Endothelial cell of umbilical vein (primary cell): ENCODE results near the gene MRPL24. TPM values are rescaled to one million over a fixed set of nuclear protein-coding genes. Genes with fewer than 3 reads are reported as not detected.

Experiments
- BruUV-seq: library from RNA; stranded (reverse); fragments of 400-500 nt; replicated peaks from 2 replicates; lab custom pipeline; 2021; lab: Mats Ljungman, UMichigan
- CTCF ChIA-PET: fragments of 300-600, 350-600 bp; sonication (Branson Sonifier 250); formaldehyde crosslinking; loops from one replicate; lab custom pipeline; 2021; ENCODE audit warnings: antibody characterized with exemption, inconsistent platforms; lab: Charles Lee
- POLR2A ChIA-PET: fragments of 300-600, 350-600 bp; sonication (Branson Sonifier 250); formaldehyde crosslinking; loops from one replicate; lab custom pipeline; 2021; ENCODE audit warnings: antibody characterized with exemption, inconsistent platforms; lab: Charles Lee
- DNase-seq: peaks from one replicate; pipeline ENCODE4 v3.0.0-alpha.2; 2011; ENCODE audit warnings: low read depth, low spot score
- FAIRE-seq: peaks from 2 replicates; lab custom pipeline; 2011; peaks lifted over from hg19 to GRCh38; lab: Jason Lieb, UNC
- H2AFZ ChIP-seq: 2 replicates; pipeline ENCODE4 v1.6.0; 2012; ENCODE audit warnings: low read depth, low read length, control low read depth, inconsistent platforms
- H3K27ac ChIP-seq: 2 replicates; pipeline ENCODE4 v1.5.1; 2011; ENCODE audit warnings: low read depth, mild to moderate bottlenecking, control low read depth, low read length, moderate library complexity; ENCODE audit not compliant: insufficient read depth
- H3K27me3 ChIP-seq, 2 experiments: 2 replicates each; pipeline versions ENCODE4 v1.6.0 to v1.6.1; 2011; ENCODE audit warnings: low read length in 2 of 2, mixed read lengths in 1 of 2; ENCODE audit not compliant: control insufficient read depth in 2 of 2, insufficient read depth in 2 of 2
- H3K36me3 ChIP-seq, 2 experiments: 2 replicates in 1 of 2; 3 replicates in 1 of 2; pipeline ENCODE4 v1.5.1; 2011; ENCODE audit warnings: low read length in 2 of 2, mild to moderate bottlenecking in 1 of 2, moderate library complexity in 1 of 2; ENCODE audit not compliant: control insufficient read depth in 2 of 2, insufficient read depth in 2 of 2; ENCODE audit errors: extremely low read depth in 1 of 2
- H3K4me1 ChIP-seq: 3 replicates; pipeline ENCODE4 v1.5.1; 2011; ENCODE audit warnings: mild to moderate bottlenecking, low read length; ENCODE audit not compliant: control insufficient read depth, insufficient read depth; ENCODE audit errors: extremely low read depth
- H3K4me2 ChIP-seq: 2 replicates; pipeline ENCODE4 v1.6.1; 2011; ENCODE audit warnings: low read length, control low read depth, mixed read lengths; ENCODE audit not compliant: insufficient read depth
- H3K4me3 ChIP-seq, 3 experiments: fragments of 200-600 bp in 1 of 3; sonication (generic), shearing (Covaris generic) in 1 of 3; replicated peaks in 1 of 3; 2 replicates each; pipeline ENCODE4 v1.5.1; 2011 to 2016; ENCODE audit warnings: control low read depth in 3 of 3, low read length in 3 of 3, mild to moderate bottlenecking in 2 of 3, inconsistent platforms in 1 of 3, low read depth in 1 of 3, moderate library complexity in 1 of 3; ENCODE audit not compliant: insufficient read depth in 1 of 3
- H3K79me2 ChIP-seq: 2 replicates; pipeline ENCODE4 v1.6.0; 2012; ENCODE audit warnings: low read length, inconsistent platforms; ENCODE audit not compliant: control insufficient read depth, insufficient read depth
- H3K9ac ChIP-seq: replicated peaks from 2 replicates; pipeline ENCODE3; 2011; ENCODE audit warnings: low read length, control low read depth; ENCODE audit not compliant: insufficient read depth; ENCODE audit errors: extremely low read depth
- H3K9me1 ChIP-seq: replicated peaks from 3 replicates; pipeline ENCODE4 v1.6.0; 2011; ENCODE audit warnings: mild to moderate bottlenecking, low read length; ENCODE audit not compliant: control insufficient read depth, insufficient read depth; ENCODE audit errors: extremely low read depth
- H3K9me3 ChIP-seq: replicated peaks from 2 replicates; pipeline ENCODE4 v1.5.1; 2012; ENCODE audit warnings: low read length, inconsistent platforms; ENCODE audit not compliant: control insufficient read depth, insufficient read depth
- H4K20me1 ChIP-seq: replicated peaks from 2 replicates; pipeline ENCODE3; 2011; ENCODE audit warnings: mild to moderate bottlenecking, low read length; ENCODE audit not compliant: control insufficient read depth, insufficient read depth; ENCODE audit errors: extremely low read depth
- EZH2 ChIP-seq: IDR thresholded peaks from 2 replicates; pipeline ENCODE4 v1.6.1; 2012; ENCODE audit warnings: borderline replicate concordance, low read depth, mild to moderate bottlenecking, moderate library complexity, low read length, inconsistent platforms; ENCODE audit not compliant: severe bottlenecking
- FOS ChIP-seq: IDR thresholded peaks from 2 replicates; pipeline ENCODE4 v1.6.1; 2011; ENCODE audit warnings: mild to moderate bottlenecking, low read length, moderate library complexity, borderline replicate concordance; ENCODE audit not compliant: insufficient read depth
- GATA2 ChIP-seq: IDR thresholded peaks from 2 replicates; pipeline ENCODE4 v1.7.0; 2011; ENCODE audit warnings: low read depth, mild to moderate bottlenecking, moderate library complexity, mixed read lengths, low read length; ENCODE audit not compliant: insufficient read length, insufficient read depth
- JUN ChIP-seq: IDR thresholded peaks from 2 replicates; pipeline ENCODE4 v1.6.1; 2011; ENCODE audit warnings: borderline replicate concordance, low read depth; ENCODE audit not compliant: insufficient read length, insufficient read depth
- MYC ChIP-seq: IDR thresholded peaks from one replicate; pipeline ENCODE4 v1.6.1; 2011; ENCODE audit warnings: mild to moderate bottlenecking, low read depth, low read length
- POLR2A ChIP-seq: IDR thresholded peaks from 2 replicates; pipeline ENCODE4 v1.6.1; 2012; ENCODE audit warnings: low read depth, mild to moderate bottlenecking, control low read depth, low read length
- POLR2AphosphoS5 ChIP-seq: IDR thresholded peaks from 2 replicates; pipeline ENCODE4 v1.6.1; 2012; ENCODE audit warnings: low read depth, mild to moderate bottlenecking, control low read depth, low read length, moderate library complexity; ENCODE audit not compliant: insufficient read depth
- dilution Hi-C: fragments of 300-500 bp; cut with MboI; formaldehyde crosslinking; loops from one replicate; pipeline ENCODE4 v1.15.0; 2019; ENCODE audit warnings: low sequenced_read_pairs; ENCODE audit not compliant: extremely low pct_ligation_motif_present
- intact Hi-C: fragments of 100-400 bp; cut with micrococcal nuclease; formaldehyde crosslinking; loops from one replicate; pipeline ENCODE4 v1.10.0; 2022
- polyA plus RNA-seq, 4 experiments: library from polyadenylated mRNA; depleted of rRNA in 3 of 4; stranded (reverse) in 3 of 4; unstranded in 1 of 4; fragments of >200 nt; gene quantifications; 2 replicates each; pipeline versions ENCODE4 v1.2.1 to v1.2.3, GENCODE V29; 2011 to 2012; ENCODE audit warnings: missing spikeins in 1 of 4
- total RNA-seq: library from RNA; stranded (reverse); gene quantifications from 2 replicates; pipeline ENCODE4 v1.2.3, GENCODE V29; 2021
- TF ChIP-seq, protein P1 (sequence below), 2 donors: IDR thresholded peaks; 1 replicate in 1 of 2; 2 replicates in 1 of 2; pipeline ENCODE4 v1.5.1; 2011; ENCODE audit warnings: low read length in 2 of 2, mild to moderate bottlenecking in 2 of 2, moderate library complexity in 2 of 2, control low read depth in 1 of 2, inconsistent platforms in 1 of 2, low read depth in 1 of 2; ENCODE audit not compliant: insufficient read depth in 1 of 2; ENCODE audit errors: extremely low read depth in 1 of 2
- TF ChIP-seq, protein P2 (sequence below): IDR thresholded peaks from 2 replicates; pipeline ENCODE4 v1.6.1; 2011; ENCODE audit not compliant: insufficient read depth, insufficient read length

Gene MRPL24
- total and polyA plus RNA-seq, 2 donors (not counting 3 experiments of a cell fraction or from before 2014, with no cell fraction given) = 47.9 to 77.7 TPM

- dilution Hi-C loops = no loop called here
- DNase-seq (no peak), FAIRE-seq (no peak)
- H3K27ac ChIP-seq = no peak overlapping the region
- H3K27me3 ChIP-seq = peaks cover 0 to 3% of the 10 kb centered on the region in 2 experiments
- peaks cover 19% of the 10 kb centered on the region for H3K4me1 ChIP-seq
- intact Hi-C loops = no loop called here
- no peak overlapping the region for H3K4me3 ChIP-seq
- ChIA-PET CTCF (interaction anchor here (1.1 to 15.5 kb wide), 3 partner anchors 18 to 31 kb away, joined by 3 to 453 read pairs (median 12); partner anchors contain the start of gene NES), POLR2A (no interaction called here)
- TF ChIP-seq FOS (no peak), EZH2 (no peak), MYC (no peak), GATA2 (no peak), POLR2A (no peak), POLR2AphosphoS5 (no peak), JUN (no peak)
- TF ChIP-seq, protein P1, sequence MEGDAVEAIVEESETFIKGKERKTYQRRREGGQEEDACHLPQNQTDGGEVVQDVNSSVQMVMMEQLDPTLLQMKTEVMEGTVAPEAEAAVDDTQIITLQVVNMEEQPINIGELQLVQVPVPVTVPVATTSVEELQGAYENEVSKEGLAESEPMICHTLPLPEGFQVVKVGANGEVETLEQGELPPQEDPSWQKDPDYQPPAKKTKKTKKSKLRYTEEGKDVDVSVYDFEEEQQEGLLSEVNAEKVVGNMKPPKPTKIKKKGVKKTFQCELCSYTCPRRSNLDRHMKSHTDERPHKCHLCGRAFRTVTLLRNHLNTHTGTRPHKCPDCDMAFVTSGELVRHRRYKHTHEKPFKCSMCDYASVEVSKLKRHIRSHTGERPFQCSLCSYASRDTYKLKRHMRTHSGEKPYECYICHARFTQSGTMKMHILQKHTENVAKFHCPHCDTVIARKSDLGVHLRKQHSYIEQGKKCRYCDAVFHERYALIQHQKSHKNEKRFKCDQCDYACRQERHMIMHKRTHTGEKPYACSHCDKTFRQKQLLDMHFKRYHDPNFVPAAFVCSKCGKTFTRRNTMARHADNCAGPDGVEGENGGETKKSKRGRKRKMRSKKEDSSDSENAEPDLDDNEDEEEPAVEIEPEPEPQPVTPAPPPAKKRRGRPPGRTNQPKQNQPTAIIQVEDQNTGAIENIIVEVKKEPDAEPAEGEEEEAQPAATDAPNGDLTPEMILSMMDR (IDR thresholded peaks at IDR 0.05; ENCODE audit: extremely low read depth in 1 of 2, insufficient read depth in 1 of 2, low read depth in 1 of 2, low read length in 2 of 2) = no peak
- TF ChIP-seq, protein P2, sequence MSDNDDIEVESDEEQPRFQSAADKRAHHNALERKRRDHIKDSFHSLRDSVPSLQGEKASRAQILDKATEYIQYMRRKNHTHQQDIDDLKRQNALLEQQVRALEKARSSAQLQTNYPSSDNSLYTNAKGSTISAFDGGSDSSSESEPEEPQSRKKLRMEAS = no peak
- no peak overlapping the region for H2AFZ ChIP-seq
- H4K20me1 ChIP-seq = no peaks in the 10 kb centered on the region
- H3K4me2 ChIP-seq = no peak overlapping the region
- no peaks in the 10 kb centered on the region for H3K9me1 ChIP-seq
- no peaks in the 10 kb centered on the region for H3K36me3 ChIP-seq
- H3K9me3 ChIP-seq = no peaks in the 10 kb centered on the region
- no peaks in the 10 kb centered on the region for H3K79me2 ChIP-seq
- BruUV-seq = no TSS peak
- no peak overlapping the region for H3K9ac ChIP-seq
Measured at GRCh38 chr1:156708218-156708661, 32.6 kb downstream of the MRPL24 start.
